ENCODE measurements around the gene RCSD1. TPM values are rescaled to one million over a fixed set of nuclear protein-coding genes. Genes with fewer than 3 reads are reported as not detected.

RCSD1 gene
- total RNA-seq, 4 donors from 2014 or later = 1.8 to 21.3 (median 12.5) TPM

DNA sequence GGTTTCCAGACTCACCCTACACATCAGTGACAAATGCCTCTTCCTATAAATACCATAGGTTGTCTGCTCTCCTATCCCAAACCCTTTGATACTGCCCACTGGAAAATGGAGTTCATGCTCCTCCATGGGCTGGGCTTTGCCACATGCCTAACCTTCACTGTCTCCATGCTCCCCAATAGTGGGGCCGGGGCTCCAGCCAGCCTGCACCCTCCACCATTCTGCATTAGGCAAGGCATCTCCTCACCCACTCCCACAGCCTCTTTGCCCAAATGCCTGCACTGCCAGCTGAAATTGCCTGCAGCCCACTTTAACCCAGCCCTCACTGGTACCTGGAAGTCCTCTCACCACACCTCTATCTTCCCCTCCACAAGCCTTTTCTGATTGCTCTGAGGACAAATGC, 73.5 kb downstream of the RCSD1 start:
- Histone ChIP-seq H3K4me1 (no peaks in the 10 kb centered on the region), H3K9me3 (no peaks in the 10 kb centered on the region), H3K36me3 (no peaks in the 10 kb centered on the region), H3K27me3 (no peaks in the 10 kb centered on the region), H3K4me3 (no peak overlapping the region), H3K27ac (no peak overlapping the region)
- intact Hi-C loops (cut with DNase I; ENCODE audit: low total_unique reads) = no loop called here
- no peak for DNase-seq
- TF ChIP-seq, protein P1, sequence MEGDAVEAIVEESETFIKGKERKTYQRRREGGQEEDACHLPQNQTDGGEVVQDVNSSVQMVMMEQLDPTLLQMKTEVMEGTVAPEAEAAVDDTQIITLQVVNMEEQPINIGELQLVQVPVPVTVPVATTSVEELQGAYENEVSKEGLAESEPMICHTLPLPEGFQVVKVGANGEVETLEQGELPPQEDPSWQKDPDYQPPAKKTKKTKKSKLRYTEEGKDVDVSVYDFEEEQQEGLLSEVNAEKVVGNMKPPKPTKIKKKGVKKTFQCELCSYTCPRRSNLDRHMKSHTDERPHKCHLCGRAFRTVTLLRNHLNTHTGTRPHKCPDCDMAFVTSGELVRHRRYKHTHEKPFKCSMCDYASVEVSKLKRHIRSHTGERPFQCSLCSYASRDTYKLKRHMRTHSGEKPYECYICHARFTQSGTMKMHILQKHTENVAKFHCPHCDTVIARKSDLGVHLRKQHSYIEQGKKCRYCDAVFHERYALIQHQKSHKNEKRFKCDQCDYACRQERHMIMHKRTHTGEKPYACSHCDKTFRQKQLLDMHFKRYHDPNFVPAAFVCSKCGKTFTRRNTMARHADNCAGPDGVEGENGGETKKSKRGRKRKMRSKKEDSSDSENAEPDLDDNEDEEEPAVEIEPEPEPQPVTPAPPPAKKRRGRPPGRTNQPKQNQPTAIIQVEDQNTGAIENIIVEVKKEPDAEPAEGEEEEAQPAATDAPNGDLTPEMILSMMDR (IDR thresholded peaks at IDR 0.05) = no peak
- TF ChIP-seq POLR2A (IDR thresholded peaks at IDR 0.05) = no peak

DNA sequence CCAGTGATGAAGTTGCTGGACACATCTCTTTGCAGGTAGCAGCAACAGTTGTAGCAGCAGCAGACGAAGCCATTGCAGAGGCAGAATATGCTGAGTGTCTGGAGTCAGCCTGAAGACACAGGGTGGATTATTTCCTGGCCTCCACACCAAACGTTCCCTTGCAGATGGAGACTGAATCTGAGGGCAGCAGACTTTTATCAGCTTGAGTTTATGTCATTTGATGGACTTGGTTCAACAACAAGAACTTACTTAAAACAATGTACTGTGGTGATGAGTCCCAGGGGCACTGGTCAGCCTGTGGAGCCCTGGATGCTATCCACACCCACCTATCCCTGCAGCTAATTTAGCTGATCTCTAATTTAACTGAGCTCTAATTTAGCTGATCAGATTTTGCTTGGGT, 74.7 kb downstream of the RCSD1 start:
- no peaks in the 10 kb centered on the region for H3K4me1 ChIP-seq
- TF ChIP-seq POLR2A (IDR thresholded peaks at IDR 0.05) = no peak
- TF ChIP-seq, protein P1 (IDR thresholded peaks at IDR 0.05) = no peak
- no peak for DNase-seq
- H3K27me3 ChIP-seq = no peaks in the 10 kb centered on the region
- H3K9me3 ChIP-seq = no peaks in the 10 kb centered on the region
- H3K36me3 ChIP-seq = no peaks in the 10 kb centered on the region
- no peak overlapping the region for H3K27ac ChIP-seq
- no peak overlapping the region for H3K4me3 ChIP-seq
- intact Hi-C loops (cut with DNase I; ENCODE audit: low total_unique reads) = no loop called here

DNA sequence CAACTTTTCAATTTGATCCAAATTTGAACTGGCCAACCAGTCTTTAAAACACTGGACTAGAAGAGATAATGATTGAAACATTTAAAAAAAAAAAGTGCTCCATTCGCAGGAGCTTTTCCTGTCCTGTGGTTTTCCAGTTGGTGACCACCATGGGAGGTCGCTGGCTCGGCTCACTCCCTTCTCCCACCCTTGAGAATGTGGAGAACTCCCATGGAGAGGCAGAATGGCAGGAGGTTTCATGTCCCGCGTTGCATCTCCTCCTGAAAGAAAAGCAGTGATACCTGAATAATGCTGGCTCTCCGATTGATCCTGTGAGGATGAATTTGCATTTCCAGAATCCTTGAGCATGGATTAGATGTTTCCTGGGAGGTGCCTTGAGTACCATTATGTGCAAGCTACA, 75.2 kb downstream of the RCSD1 start:
- DNase-seq = no peak
- no peak overlapping the region for H3K4me3 ChIP-seq
- no peaks in the 10 kb centered on the region for H3K27me3 ChIP-seq
- no peaks in the 10 kb centered on the region for H3K36me3 ChIP-seq
- TF ChIP-seq, protein P1 (IDR thresholded peaks at IDR 0.05) = no peak
- no peak overlapping the region for H3K27ac ChIP-seq
- intact Hi-C loops (cut with DNase I; ENCODE audit: low total_unique reads) = no loop called here
- H3K4me1 ChIP-seq = no peaks in the 10 kb centered on the region
- no peaks in the 10 kb centered on the region for H3K9me3 ChIP-seq

DNA sequence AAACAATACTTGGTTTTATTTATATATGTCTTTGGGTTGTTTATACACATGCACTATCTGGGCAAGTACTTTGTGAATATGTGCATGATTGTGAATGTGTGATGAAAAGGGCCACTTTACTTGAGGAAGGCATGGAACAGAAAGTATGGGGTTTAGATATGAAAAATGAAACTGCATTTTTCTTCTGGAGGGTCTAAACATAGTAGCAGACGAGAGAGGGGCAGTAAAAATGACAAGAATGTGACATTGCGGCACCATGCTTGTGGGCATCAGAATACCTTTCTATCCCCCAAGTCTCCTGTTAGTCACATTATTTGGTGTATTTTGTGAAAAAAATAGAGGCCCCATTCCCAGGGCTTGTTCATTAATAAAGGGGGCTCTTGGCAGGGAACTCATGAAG, 76.3 kb downstream of the RCSD1 start:
- no peaks in the 10 kb centered on the region for H3K36me3 ChIP-seq
- H3K4me3 ChIP-seq = no peak overlapping the region
- H3K27ac ChIP-seq = no peak overlapping the region
- DNase-seq = no peak
- H3K4me1 ChIP-seq = no peaks in the 10 kb centered on the region
- no peaks in the 10 kb centered on the region for H3K9me3 ChIP-seq
- TF ChIP-seq, protein P1 (IDR thresholded peaks at IDR 0.05) = no peak
- TF ChIP-seq POLR2A (IDR thresholded peaks at IDR 0.05) = no peak
- intact Hi-C loops (cut with DNase I; ENCODE audit: low total_unique reads) = no loop called here
- H3K27me3 ChIP-seq = no peaks in the 10 kb centered on the region

DNA sequence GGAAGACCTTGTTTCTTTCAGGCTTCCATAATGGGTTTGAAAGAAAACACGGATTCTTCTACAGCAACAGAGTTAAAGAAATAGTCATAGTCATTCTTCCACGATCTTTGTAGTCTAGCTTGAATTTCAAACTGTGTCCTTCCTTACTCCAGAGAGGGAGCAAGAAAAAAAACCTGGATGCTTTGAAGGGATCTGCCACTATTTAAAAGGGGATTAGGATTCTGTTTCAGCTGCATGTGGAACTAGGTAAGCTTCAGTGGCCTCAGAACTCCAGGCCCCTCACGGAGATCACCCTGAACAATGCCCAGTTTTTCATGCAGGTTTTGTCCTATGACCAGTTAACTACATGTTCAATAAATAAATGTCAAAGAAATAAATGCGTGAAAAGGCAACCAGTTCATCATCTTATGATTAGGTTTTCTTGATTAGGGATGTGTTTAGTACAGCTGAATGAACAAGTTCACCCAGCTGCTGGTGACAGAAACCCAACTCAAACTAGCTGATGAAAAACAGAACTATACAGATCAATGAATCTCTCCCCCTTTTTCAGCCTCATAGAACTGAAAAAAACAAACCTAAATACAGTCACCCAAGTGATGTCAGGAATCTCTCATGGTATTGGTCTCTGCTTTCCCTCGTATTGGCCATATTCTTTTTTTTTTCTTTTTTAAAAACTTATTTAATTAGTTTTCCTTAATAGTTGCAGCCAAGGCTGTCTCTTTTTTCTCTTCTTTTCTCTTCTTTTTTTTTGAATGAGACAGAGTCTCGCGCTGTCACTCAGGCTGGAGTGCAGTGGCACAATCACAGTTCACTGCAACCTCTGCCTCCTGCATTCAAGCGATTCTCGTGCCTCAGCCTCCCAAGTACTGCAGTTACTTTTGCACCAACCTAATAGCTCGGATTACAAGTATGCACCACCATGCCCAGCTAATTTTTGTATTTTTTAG, 77.2 kb downstream of the RCSD1 start:
- no peak for TF ChIP-seq POLR2A (IDR thresholded peaks at IDR 0.05)
- TF ChIP-seq, protein P1 (IDR thresholded peaks at IDR 0.05) = no peak
- Histone ChIP-seq H3K4me3 (no peak overlapping the region), H3K36me3 (no peaks in the 10 kb centered on the region), H3K27ac (no peak overlapping the region), H3K27me3 (no peaks in the 10 kb centered on the region), H3K4me1 (no peaks in the 10 kb centered on the region), H3K9me3 (no peaks in the 10 kb centered on the region)
- intact Hi-C loops (cut with DNase I; ENCODE audit: low total_unique reads) = no loop called here
- DNase-seq = no peak

Measured in uterus (tissue), 4 donors.